ENCODE data around the gene EEIG2.

EEIG2 gene

GRCh38 chr1:108570128-108570527, 10.2 kb downstream of the EEIG2 start:
- DNase-seq (ENCODE audit: insufficient read length, low spot score) (no peak), FAIRE-seq (no peak)
- peak; percentile 21 for TF ChIP-seq CTCF (IDR thresholded peaks at IDR 0.05; ENCODE audit: insufficient read depth, missing control alignments)

GRCh38 chr1:108570998-108571401, 11.1 kb downstream of the EEIG2 start:
- FAIRE-seq, result no peak

GRCh38 chr1:108572182-108572581, 12.3 kb downstream of the EEIG2 start:
- no peak for FAIRE-seq
- no peak for DNase-seq (ENCODE audit: insufficient read length, low spot score)
- TF ChIP-seq CTCF (IDR thresholded peaks at IDR 0.05; ENCODE audit: insufficient read depth, missing control alignments), result no peak

More at GRCh38 chr1:108570998-108571401, 11.1 kb downstream of the EEIG2 start:
- no peak for TF ChIP-seq CTCF (IDR thresholded peaks at IDR 0.05; ENCODE audit: insufficient read depth, missing control alignments)
- no peak for DNase-seq (ENCODE audit: insufficient read length, low spot score)

- TF ChIP-seq CTCF (IDR thresholded peaks at IDR 0.05; ENCODE audit: insufficient read depth, missing control alignments), result no peak
- FAIRE-seq, result no peak
These were observed 13.3 kb downstream of the EEIG2 start for GRCh38 chr1:108573183-108573582.

GRCh38 chr1:108574008-108574407, 14.1 kb downstream of the EEIG2 start:
- FAIRE-seq, result no peak
- TF ChIP-seq CTCF (IDR thresholded peaks at IDR 0.05; ENCODE audit: insufficient read depth, missing control alignments), result no peak

More at GRCh38 chr1:108573183-108573582, 13.3 kb downstream of the EEIG2 start:
- no peak for DNase-seq (ENCODE audit: insufficient read length, low spot score)

GRCh38 chr1:108575375-108575774, 15.5 kb downstream of the EEIG2 start:
- no peak for FAIRE-seq
- no peak for TF ChIP-seq CTCF (IDR thresholded peaks at IDR 0.05; ENCODE audit: insufficient read depth, missing control alignments)

More at GRCh38 chr1:108574008-108574407, 14.1 kb downstream of the EEIG2 start:
- DNase-seq (ENCODE audit: insufficient read length, low spot score), result no peak

GRCh38 chr1:108583757-108584427, 24.0 kb downstream of the EEIG2 start:
- DNase-seq (ENCODE audit: insufficient read length, low spot score), result no peak
- no peak for TF ChIP-seq CTCF (IDR thresholded peaks at IDR 0.05; ENCODE audit: insufficient read depth, missing control alignments)
- no peak for FAIRE-seq

More at GRCh38 chr1:108575375-108575774, 15.5 kb downstream of the EEIG2 start:
- DNase-seq (ENCODE audit: insufficient read length, low spot score), result no peak

All from D721Med (cell line).